Ectodermal cell (in vitro differentiated cells): Measurements from ENCODE around the gene INPP4B.

ENCODE experiments used
- H3K27ac ChIP-seq: 2 replicates; pipeline ENCODE4 v1.7.0; 2013; ENCODE audit warnings: mild to moderate bottlenecking, low read depth, low read length; ENCODE audit not compliant: insufficient read depth, poor library complexity, severe bottlenecking
- H3K27me3 ChIP-seq: 2 replicates; pipeline ENCODE4 v1.7.0; 2013; ENCODE audit warnings: mild to moderate bottlenecking, low read length; ENCODE audit not compliant: insufficient read depth, control insufficient read depth, poor library complexity, severe bottlenecking
- H3K36me3 ChIP-seq: one replicate; pipeline ENCODE4 v1.7.0; 2013; ENCODE audit warnings: low read length; ENCODE audit not compliant: control insufficient read depth, insufficient read depth
- H3K4me1 ChIP-seq: one replicate; pipeline ENCODE4 v1.7.0; 2013; ENCODE audit warnings: low read length; ENCODE audit not compliant: control insufficient read depth, insufficient read depth
- H3K4me3 ChIP-seq: 2 replicates; pipeline ENCODE4 v1.7.0; 2013; ENCODE audit warnings: low read depth, low read length, control low read depth; ENCODE audit not compliant: insufficient read depth
- H3K9me3 ChIP-seq: 2 replicates; pipeline ENCODE4 v1.7.0; 2013; ENCODE audit warnings: mild to moderate bottlenecking, low read length, moderate library complexity; ENCODE audit not compliant: control insufficient read depth
- WGBS, 2 experiments: methylation state at CpG; one replicate each; pipeline ENCODE4 v1.1.7; 2013; ENCODE audit warnings: missing lambda C conversion rate in 2 of 2; 5-methylcytosine and 5-hydroxymethylcytosine counted together

Gene INPP4B

DNA sequence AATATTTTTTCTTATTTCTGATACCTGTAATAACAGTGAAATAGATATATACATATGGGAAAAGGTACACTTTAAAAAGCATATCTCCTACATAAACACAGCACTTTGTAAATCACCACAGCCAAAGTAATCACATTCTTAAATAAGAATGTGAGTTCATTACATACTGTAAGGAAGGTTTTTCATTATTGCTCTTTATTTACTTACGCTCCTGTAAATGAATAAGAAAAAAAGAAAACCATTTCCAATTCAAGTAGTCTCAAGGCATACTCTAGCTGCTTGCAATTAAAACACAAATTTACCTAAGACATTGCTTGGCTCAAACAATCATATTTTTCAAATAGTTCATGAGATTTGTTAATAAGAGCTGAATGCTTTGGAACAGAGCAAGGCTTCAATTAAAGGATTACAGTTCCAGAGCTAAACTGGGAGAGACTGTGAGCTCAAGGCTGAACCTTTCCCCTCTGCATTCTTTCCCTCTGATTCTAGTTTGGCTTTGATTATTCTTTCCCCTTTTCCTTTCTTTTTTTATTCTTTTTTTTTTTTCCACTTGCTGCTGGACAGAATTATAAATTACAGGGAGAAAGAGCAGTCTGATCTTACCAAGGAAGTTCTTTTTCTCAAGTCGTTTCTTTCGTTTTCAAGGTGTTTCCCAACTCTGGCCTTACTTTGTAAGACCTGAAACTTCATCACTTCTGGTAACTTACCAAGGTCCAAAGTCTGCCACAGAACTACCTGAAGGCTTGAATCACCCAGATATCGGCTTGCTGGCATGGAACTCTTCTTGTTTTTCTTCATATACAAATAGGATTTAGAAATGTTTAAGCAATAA lies 278.3 kb downstream of the INPP4B start:
- WGBS, 2 experiments = 87 to 95% methylated on average over 2 to 4 of the region's 4 CpGs
- no peak overlapping the region for H3K4me3 ChIP-seq
- no peaks in the 10 kb centered on the region for H3K36me3 ChIP-seq
- H3K27me3 ChIP-seq = no peaks in the 10 kb centered on the region
- no peaks in the 10 kb centered on the region for H3K9me3 ChIP-seq
- no peaks in the 10 kb centered on the region for H3K4me1 ChIP-seq
- H3K27ac ChIP-seq = no peak overlapping the region

DNA sequence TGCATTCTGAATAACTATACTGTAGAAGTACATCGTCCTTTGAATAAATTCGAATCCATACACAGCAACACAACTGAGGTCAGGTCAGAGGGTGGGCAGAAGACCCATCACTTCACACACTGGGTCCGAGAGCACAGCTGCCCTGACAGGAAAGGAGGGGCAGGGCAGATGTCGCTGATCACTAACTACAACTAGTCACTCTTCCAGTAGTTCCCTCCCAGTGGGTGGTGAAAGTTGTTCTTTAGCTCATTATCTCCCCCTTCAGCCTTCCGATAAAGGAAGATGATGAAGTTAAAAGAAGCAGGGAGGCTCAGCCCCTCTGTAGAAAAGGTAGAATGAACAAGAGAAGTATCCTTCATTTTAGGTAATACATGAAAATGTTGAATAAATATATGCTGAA lies 278.9 kb downstream of the INPP4B start:
- Histone ChIP-seq H3K9me3 (no peaks in the 10 kb centered on the region), H3K4me3 (no peak overlapping the region)

DNA sequence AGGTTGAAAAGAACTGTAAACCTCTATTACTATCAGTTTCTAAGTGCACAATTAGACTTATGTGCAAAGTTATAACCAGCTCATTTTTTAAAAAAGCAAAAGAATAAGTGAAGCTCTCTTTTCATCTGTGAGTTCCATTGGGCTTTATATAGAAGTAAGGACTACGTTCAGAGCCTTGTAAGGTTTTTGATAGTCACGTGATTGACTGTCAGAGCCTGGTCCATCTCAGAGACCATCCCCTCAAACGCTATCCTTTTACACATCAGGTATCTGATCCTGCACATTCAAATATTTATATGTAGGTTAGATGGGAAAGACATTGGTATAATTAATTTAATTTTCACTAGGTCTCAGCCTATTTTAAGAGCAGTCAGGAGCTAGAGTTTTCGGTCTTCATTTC lies 279.3 kb downstream of the INPP4B start:
- 75% methylated on average over 4 of the region's 4 CpGs; no CpG with 5 or more reads in 1 of the 2 experiments for WGBS, 2 experiments
- Histone ChIP-seq H3K4me1 (no peaks in the 10 kb centered on the region), H3K4me3 (no peak overlapping the region), H3K36me3 (no peaks in the 10 kb centered on the region), H3K9me3 (no peaks in the 10 kb centered on the region), H3K27ac (no peak overlapping the region), H3K27me3 (no peaks in the 10 kb centered on the region)

More for the DNA sequence above, 278.9 kb downstream of the INPP4B start:
- Histone ChIP-seq H3K27ac (no peak overlapping the region), H3K4me1 (no peaks in the 10 kb centered on the region), H3K36me3 (no peaks in the 10 kb centered on the region), H3K27me3 (no peaks in the 10 kb centered on the region)
- WGBS, 2 experiments = 41 to 42% methylated on average over 4 to 5 of the region's 5 CpGs

DNA sequence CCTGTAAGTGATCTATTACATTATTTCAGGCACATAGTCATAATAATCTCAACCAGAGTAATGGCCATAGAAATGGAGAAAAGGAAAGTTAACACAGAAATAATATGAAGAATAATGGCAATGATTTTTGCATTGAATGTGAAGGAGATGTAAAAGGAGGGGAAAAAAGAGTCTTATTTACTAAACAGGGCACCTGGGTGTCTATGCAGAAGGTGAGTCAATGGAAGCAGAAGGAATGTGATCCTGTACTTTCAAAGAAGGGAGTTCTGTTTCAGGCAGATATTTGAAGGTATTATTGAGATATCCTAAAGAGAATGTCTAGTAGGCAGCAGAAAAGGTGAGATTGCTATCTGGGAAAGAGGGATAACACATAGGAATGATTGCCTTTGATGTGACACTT lies 279.9 kb downstream of the INPP4B start:
- H3K27me3 ChIP-seq = no peaks in the 10 kb centered on the region
- H3K4me3 ChIP-seq = no peak overlapping the region
- H3K4me1 ChIP-seq = no peaks in the 10 kb centered on the region
- no peaks in the 10 kb centered on the region for H3K9me3 ChIP-seq
- H3K36me3 ChIP-seq = no peaks in the 10 kb centered on the region
- no peak overlapping the region for H3K27ac ChIP-seq

DNA sequence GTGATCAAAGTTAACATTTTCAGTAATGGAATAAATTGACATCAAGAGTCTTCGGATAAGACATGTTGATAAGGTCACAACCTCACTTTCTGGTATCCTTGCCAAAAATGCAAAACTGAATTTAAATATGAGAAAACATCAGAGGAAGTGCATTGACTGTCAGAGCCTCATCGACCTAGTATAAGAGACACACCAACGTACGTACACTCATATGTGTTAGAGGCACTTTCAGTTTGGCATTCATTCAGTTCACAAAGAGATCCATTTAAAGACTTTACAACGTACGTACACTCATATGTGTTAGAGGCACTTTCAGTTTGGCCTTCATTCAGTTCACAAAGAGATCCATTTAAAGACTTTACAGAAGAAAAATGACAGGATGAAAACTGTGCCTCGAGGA lies 280.3 kb downstream of the INPP4B start:
- Histone ChIP-seq H3K4me1 (no peaks in the 10 kb centered on the region), H3K27ac (no peak overlapping the region), H3K27me3 (no peaks in the 10 kb centered on the region), H3K4me3 (no peak overlapping the region), H3K9me3 (no peaks in the 10 kb centered on the region), H3K36me3 (no peaks in the 10 kb centered on the region)
- 96 to 97% methylated on average over 7 of the region's 7 CpGs for WGBS, 2 experiments

DNA sequence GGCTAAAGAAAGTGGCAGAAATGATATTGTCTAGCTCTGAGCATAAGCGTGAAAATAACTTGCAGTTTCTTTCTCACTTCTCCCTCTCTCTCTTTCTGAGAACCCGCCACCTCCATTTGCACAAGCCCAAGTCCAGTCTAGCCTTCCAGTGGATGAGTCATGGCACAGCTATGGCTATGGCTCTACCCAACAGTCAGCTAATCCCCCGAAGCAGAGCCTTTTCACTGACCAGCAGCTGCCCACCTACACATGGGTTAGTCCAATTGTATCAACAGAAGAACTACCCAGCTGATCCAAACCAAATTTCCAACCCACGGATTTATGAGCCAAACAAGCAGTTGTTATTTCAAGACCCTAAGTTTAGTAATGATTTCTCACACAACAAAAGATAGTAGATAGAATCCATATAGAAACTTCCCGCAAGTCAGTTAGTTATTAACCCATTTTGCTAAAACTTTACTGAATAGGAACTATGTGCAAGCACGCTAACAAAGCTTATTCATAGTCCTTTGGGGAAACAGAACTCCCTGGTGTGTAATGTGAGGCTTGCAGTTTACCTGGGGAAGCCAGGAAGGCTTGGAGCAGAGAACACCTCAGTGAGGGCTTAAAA lies 282.3 kb downstream of the INPP4B start:
- H3K36me3 ChIP-seq = no peaks in the 10 kb centered on the region
- no peak overlapping the region for H3K27ac ChIP-seq
- no peak overlapping the region for H3K4me3 ChIP-seq
- no peaks in the 10 kb centered on the region for H3K4me1 ChIP-seq
- no peaks in the 10 kb centered on the region for H3K27me3 ChIP-seq
- H3K9me3 ChIP-seq = no peaks in the 10 kb centered on the region
- 92 to 93% methylated on average over 6 of the region's 6 CpGs for WGBS, 2 experiments

DNA sequence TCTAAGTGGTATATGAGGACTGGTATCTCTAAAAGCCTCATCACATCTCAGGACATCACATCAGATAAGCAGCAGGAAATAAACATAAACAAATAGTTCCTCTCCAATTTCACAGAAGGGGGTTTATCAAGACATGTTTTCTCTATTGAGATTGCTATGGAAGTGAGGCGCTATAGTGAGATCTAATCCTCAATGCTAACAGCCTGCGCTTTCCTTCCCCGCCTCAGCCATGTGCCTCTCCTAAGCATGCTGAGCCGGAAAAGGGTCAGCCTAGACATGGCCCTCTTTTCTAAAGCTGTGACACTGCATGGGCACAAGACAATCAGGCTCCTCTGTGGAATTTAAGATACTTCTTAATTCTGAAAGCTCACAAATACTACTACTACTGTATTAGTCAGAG lies 286.1 kb downstream of the INPP4B start:
- 85 to 90% methylated on average over 4 of the region's 4 CpGs for WGBS, 2 experiments
- Histone ChIP-seq H3K9me3 (no peaks in the 10 kb centered on the region), H3K4me3 (no peak overlapping the region), H3K27ac (no peak overlapping the region), H3K4me1 (peaks cover under 1% of the 10 kb centered on the region), H3K27me3 (no peaks in the 10 kb centered on the region), H3K36me3 (no peaks in the 10 kb centered on the region)

DNA sequence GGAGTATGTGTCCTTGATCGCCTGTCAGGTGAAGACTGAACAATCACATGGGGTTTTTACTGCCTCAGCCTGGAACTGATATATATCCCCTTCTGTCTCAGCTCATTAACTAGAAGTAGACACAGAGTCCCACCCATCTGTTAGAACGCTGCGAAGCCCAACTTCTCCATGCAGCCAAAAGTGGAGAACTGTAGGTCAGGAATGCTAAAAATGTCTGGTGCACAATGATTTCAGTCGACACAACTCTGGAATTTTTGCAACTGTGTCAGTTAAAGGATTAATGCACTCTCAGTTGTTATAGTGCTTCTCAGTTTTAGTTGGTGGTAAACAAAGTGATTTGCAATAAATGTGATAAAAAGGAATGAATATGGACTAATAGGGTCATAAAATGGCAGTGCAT lies 287.2 kb downstream of the INPP4B start:
- WGBS, 2 experiments = 87 to 89% methylated on average over 4 of the region's 4 CpGs
- H3K9me3 ChIP-seq = no peaks in the 10 kb centered on the region
- H3K4me3 ChIP-seq = no peak overlapping the region

DNA sequence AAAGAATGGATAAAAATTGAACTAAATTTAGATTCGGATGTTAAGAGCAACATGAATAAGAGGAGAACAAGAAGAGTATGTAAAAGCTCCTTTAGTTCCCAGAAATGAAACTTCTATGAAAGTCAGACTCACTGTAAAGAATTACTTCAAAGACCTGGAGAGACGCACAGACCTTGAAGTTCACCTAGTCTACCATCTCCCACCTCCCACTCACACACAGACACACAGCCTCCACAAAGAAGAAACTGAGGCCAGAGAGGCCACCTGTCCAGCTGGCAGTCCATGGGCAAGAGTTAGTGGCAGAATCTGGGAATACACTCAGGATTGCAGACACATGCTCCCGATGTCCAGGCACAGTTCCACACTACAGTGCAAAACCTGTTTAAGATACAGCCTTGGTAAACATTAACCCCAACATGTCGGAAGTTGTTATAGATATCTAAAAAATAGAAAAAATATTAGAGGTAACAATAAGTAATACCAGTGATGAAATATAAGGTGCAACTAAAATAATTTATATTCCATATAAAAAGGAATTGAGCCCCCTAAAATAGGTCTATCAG lies 288.8 kb downstream of the INPP4B start:
- Histone ChIP-seq H3K36me3 (no peaks in the 10 kb centered on the region), H3K4me3 (no peak overlapping the region), H3K4me1 (peaks cover 3% of the 10 kb centered on the region), H3K27ac (no peak overlapping the region), H3K27me3 (no peaks in the 10 kb centered on the region), H3K9me3 (no peaks in the 10 kb centered on the region)
- WGBS, 2 experiments = 94 to 95% methylated on average over 3 of the region's 4 CpGs

More for the DNA sequence above, 287.2 kb downstream of the INPP4B start:
- Histone ChIP-seq H3K4me1 (peaks cover 3% of the 10 kb centered on the region), H3K27ac (no peak overlapping the region), H3K27me3 (no peaks in the 10 kb centered on the region), H3K36me3 (no peaks in the 10 kb centered on the region)

DNA sequence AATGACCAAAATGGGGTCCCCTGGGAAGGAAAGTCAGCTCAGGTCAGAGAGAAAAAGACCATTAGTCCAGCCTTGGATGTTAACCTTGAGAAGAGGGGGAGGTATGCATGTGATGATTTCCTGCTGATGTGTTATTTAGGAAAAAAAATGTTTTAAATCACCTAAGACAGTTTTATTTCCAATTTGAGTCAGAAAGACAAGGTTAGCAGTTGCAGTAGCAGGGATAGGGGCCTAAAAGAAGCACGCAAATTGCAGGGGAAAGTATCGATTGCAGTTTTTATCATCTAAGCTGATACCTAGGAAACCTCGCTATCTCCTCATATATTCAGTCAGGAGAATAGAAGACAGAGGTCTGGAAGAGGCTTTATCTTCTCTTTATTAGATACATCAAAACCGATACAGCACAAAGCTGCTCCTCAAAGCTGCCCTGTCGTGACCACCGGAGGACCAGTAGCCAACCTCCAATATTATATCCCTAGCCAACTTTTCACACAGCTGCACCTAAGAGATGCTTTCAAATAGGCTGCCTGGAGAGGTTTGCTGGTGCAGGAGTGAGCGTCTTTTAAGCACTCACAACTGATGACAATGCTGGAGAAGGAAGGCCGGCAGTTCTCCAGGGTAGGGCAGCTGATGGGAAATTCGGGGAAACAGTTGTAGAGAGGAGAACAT lies 289.4 kb downstream of the INPP4B start:
- Histone ChIP-seq H3K27ac (no peak overlapping the region), H3K4me3 (no peak overlapping the region), H3K36me3 (no peaks in the 10 kb centered on the region), H3K9me3 (no peaks in the 10 kb centered on the region), H3K27me3 (no peaks in the 10 kb centered on the region), H3K4me1 (peaks cover 3% of the 10 kb centered on the region)
- 95 to 98% methylated on average over 9 of the region's 9 CpGs for WGBS, 2 experiments
